ENCODE measurements around the gene C10orf95.
"Not testable (repeated sequence)": the region's sequence is repeated elsewhere in the genome, so short reads cannot be mapped to it uniquely, and the experiment has no call there.

The C10orf95 gene, protein sequence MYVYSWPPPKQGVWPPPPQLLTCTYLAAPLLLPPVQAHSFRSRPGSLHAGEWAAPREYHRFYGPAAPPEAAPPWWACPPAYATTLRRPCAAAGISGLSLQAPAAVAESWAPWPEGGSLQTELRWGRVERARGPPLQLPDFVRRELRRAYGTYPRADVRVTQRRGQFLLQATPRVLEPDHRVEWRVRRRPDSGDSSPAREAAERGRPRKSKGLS

DNA sequence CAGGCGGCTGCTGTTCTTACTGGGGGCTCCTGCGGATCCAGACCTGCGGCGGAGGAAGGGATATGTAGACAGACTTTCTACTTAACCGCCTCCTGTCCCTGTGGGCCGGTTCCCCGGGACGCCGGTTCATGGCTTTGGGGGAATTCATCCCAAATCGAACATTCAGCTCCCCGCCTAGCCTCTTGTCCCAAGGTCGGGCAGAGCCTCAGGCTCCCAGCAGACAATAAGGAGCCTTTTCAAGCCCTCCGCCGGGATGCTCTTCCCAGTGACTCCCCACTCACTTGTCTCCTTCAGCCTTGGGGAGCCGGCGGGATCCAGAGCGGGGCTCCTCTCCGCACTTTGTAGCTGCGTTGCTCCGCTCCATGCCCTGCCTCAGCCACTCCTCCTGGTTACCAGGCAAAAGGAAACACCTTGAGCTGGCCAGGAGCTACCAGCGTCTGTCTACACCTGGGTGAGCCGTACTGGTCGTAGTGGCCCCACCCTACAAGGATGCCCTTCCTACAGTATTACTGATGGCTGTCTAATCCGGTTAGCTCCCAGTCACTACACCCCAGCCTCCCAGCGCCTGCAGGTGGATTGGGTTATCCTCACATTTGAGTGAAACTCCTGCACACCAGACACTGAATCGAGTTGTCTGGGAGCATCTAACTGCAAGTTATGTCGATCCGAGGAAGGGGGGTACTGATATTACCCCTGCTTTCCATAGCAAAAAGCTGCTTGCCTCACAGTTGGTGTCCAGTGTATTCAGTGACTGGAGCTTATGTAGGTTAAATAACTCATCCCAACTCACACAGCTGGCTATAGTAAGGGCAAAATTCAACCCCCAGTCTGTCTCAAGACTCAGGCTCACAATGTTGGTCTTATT, at the start of gene C10orf95:
Gene C10orf95, minus strand, starts transcription at position 439 of the 865 bp plus-strand sequence. CDS start 450 bp downstream, outside the sequence.
- DNase-seq: peak in 1 of 2 donors; percentile 3

DNA sequence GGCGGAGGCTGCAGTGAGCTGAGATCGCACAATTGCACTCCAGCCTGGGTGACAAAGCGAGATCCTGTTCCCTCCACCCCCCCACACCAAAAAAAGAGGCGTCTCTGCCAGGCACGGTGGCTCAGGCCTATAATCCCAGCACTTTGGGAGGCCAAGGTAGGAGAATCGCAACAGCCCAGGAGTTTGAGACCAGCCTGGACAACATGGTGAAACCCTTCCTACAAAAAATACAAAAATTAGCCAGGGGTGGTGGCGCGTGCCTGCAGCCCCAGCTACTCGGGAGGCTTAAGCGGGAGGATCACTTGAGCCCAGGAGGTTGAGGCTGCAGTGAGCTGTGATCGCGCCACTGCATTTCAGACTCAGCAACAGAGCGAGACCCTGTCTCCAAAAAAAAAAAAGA, 49.3 kb upstream of the C10orf95 start:
- not testable (repeated sequence) for DNase-seq

DNA sequence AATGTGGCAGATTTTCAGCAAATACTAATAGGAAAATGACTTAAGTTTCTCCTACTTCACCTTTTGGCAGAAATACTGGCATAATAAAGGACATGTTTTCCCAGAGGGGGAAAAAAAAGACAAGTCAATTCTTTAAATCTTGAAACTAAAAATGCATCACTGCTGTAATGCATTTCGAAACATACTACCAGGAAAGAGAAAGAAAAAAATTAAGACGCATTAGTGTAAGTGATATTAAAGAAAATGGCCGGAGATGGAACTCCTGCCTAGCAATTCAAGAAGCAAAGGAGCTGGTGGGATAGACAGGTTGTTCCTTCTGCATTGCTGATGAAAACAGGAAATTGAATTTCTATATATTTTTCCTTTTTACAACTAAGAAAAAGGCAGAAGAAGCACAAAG, 48.0 kb upstream of the C10orf95 start:
- no peak for DNase-seq

DNA sequence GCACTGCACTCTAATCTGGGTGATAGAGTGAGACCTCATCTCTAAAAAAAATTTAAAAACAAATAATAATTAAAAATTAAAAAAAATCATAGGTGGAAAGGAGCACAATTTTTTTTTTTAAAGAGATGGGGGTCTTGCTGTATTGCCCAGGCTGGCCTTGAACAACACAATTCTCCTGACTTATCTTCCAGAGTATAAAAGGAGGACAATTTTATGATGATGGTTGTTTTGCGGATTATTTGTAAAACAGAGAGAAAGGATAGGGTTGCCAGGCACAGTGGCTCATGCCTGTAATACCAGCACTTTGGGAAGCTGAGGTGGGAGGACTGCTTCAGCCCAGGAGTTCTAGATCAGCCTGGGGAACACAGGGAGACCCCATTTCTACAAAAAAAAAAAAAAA, 46.2 kb upstream of the C10orf95 start:
- DNase-seq: no peak

DNA sequence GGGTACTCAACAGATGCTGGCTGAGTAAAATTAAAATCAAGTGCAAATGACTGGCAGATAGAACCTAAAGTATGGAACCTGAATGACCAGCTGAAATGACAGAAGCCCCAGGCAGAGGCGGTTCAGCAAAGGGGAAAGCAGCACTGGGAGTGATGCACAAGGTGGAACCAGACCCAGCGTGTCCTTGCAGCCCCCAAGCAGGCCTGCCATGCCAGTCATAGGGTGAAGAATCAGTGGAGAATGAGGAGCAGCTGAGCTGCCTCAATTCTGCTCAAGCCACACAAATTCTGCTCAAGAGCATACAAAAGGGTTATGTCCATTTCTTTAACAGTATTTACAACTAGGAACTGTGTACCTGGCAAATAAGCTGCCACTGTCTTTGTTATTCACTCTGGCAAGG, 42.4 kb upstream of the C10orf95 start:
- DNase-seq: no peak

DNA sequence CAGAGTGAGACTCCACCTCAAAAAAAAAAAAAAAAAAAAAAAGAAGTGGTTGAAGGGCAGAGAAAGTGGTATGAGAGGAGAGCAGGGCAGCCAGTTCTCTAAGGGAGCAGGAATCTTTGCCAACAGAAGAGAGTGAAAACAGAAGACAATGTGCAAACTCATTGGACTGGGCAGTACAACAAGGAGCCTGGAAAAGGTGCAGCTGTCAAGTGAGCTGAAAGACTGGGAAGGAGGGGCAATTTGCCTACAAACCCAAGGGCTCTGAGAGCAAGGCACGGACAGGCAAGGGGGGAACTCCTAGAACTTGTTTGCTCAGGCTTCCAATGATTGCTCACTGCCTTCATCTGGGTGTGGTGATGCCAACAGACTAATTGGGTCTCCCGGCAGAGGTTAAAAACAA, 41.6 kb upstream of the C10orf95 start:
- no peak for DNase-seq

DNA sequence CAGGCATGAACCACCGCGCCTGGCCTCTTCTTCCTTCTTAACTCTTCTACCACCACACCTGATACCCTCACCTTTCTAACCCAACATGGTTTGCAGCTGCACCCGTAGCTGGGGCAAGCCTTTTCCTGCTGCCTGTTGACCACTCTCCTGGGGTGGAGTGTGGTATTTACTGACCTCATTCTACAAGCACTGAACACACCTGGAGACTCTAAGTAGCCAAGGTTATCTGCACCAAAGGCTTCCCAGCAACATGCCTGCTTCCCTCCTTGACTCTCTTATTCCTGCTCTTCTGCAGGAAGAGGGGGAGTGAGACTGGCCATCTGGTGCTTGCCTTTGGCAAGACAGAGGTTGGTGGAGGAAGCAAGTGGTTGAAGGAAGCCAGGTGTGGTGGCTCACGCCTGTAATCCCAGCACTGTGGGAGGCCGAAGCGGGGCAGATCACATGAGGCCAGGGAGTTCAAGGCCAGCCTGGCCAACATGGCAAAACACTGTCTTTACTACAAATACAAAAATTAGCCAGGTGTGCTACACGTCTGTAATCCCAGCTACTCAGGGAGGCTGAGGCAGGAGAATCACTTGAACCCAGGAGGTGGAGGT, 41.1 kb upstream of the C10orf95 start:
- DNase-seq: no peak

DNA sequence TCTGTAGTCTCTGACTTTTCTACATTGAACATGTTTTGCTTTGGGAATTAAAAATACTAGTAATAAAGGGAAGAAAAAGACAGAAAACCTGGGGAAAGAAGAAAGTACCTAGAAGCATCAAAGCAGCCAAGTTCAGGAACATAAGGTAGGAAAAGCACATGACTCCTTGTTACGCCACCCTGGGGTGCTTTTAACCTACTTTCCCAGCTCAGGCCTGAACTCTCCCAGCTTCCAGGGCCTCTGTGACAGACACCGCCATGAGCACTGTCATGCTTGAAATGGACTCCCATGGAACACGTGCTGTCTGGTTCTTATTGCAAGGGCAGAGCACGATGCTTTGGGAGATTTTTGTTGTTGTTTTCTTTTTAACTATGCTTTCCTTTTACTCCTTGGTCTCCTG, 39.8 kb upstream of the C10orf95 start:
- no peak for DNase-seq

DNA sequence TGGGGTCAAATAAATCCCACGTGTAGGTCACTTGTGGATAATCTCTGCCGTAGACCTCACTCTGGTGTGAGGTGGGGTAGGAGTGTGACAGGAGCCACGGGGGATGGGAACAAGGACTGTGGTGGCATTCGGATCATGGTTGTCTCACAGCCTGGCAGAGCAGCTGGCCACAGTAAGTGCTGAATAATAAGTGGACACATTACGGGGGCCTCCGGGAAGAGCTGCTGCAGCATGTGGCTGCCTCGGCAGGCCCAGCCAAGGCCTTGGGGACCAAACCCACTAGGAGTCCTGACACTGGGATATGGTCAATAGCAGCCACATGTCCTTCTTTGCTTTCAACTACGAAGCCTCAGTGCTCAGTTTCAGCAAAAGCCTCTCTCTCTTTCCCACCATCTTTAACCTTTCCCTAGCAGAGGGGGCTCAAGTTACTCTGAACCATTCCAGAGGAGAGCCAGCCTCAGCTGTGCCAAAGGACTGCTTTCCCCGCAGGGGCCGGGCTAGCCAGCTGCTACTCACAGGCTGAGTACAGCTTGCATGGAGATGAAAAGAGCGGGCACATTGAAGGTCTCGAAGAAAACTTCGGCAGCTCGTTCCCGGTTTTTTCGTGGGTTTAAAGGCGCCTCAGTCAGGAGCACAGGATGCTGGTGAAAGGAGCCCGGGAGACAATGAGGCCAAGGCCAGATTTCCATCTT, 33.9 kb upstream of the C10orf95 start:
- DNase-seq: no peak

DNA sequence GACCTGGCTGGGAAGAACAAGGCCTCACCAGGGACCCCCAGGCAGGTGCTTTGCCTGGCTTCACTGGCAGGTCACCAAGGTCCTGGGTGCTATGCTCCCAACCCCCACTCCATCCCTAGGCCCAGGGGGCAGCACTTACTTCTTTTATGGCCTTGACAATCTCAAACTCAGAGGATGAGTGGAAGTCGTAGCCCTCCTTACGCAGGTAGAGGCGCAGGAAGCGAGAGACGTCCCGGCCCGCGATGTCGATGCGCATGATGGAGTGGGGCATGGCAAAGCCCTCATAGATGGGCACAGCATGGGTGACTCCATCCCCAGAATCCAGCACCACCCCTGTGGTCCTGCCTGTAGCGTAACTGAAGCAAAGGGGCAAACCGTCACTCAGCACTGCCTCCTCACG, 32.7 kb upstream of the C10orf95 start:
- no peak for DNase-seq

DNA sequence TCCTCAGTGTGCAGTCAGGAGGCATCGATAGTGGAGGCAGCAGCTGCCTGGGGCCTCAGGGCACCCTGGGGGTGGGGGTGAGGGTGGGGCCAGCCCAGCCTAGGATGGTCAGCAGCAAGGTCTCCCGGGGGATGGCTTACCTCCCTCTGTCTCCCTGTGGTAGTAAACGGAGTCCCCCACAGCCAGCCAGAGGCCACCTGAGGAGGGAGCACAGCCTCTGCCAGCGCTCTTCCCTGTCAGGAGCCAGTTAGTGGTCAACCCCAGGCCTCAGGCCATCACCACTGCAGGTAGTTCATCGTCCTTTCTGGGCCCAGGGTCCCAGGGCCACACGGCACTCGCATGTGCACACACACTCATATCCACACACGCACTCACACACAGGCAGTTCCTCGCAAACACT, 29.1 kb upstream of the C10orf95 start:
- DNase-seq: no peak

DNA sequence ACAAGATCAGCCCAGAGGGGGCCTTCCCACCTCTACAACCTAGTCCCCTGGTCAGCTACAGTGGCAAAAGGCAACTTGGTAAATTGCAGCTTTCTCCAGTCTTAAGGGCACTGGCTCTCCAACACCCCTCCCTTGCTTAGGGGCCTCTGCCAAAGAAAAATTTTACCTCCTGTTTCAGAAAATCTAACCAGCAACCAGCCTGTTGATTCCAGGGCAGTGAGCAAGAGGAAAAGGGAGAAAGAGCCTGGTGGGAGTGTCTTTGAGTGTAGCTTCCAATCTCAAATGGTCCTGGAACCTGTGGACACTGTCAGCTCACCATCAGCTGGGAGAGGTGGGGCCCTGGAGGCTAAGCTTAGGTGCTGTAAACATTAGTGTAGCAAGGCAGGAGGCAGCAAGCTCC, 28.3 kb upstream of the C10orf95 start:
- DNase-seq: no peak

DNA sequence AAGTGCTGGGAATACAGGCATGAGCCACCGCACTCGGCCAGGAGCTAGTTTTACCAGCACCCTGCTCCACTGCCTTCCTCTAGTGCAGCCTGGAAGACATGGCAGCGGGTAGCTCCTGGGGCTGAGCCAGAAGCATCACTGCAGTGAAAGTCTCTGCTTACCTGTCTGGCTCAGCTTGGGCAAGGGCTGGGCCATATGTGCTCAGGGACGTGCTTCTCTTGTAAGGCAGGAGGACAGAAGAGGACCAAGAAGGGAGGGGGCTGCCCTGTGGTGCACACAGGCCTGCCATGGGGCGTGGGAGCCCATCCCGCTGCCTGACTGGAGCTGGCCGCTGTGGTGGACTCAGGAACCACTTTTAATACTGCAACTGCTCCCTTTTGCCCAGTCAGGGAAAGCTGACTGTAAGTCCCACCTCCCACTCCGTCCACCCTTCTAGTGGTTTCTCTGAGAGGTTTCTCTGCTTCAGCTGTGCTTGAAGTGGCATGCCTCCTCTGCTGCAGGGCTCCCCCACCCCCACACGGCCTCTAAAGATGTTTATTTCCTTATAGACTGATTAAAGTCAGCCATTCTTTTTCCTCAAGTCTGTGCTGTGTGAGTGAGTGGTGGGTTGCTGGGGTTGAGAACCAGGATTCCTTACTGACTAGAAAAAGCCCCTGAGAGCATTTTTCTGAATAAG, 25.3 kb upstream of the C10orf95 start:
- peak in 1 of 2 donors; percentile 7 for DNase-seq

DNA sequence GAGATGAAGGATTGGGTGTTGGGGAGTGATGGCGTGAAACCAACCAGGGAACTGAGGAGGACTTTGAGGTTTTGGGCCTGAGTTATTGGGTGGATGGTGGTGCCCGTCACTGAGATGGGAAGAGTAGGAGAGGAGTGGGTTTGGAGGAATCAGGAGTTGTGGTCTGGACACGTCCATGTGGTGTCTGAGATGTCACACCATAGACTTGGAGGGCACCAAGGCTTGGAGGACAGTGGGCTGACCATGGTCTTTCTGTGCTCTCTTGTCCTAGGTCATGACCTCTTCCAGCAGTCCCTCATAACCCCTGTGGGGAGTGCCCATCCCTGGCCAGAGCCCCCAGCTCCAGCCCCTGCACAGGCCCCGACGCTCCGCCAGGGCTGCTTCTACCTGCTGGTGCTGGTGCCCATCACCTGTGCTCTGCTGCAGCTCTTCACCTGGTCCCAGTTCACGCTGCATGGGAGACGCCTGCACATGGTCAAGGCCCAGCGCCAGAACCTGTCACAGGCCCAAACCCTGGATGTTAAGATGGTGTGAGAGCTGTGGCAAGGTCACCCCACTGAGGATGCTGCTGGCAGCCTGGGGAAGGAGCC, 24.2 kb upstream of the C10orf95 start:
- DNase-seq: no peak

DNA sequence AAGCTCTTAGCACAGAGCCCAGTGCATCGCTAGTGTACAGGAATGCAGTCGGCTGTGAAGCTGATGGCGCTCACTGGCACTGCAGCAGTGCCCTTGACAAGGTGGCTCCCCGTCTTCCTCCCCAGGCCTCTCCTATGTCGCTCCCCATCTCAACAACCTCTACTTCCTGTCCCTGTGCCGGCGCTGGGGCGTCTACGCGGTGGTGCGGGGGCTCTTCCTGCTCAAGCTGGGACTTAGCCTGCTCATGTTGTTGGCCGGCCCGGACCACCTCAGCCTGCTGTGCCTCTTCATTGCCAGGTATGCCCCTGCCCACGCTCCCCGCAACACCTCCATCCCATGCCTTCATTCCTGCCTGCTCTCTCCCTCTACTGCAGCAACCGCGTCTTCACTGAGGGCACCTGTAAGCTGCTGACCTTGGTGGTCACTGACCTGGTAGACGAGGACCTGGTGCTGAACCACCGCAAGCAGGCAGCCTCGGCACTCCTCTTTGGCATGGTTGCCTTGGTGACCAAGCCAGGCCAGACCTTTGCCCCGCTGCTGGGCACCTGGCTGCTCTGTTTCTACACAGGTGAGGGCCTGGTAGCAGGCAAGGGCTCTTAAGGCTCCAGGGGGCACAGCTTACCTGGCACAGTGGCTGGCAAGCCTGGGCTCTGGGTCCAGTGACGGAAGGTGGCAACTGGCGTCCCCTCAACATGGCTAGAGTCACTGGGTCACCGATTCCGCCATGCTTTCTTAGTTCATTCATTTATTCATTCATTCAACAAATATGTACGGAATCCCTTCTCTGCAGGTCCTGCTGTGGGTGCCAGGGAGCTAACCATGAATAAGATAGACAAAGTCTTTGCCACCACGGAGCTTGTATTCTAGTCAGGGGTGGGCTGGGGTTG, 22.3 kb upstream of the C10orf95 start:
- DNase-seq: peak in 1 of 2 donors; percentile 10

DNA sequence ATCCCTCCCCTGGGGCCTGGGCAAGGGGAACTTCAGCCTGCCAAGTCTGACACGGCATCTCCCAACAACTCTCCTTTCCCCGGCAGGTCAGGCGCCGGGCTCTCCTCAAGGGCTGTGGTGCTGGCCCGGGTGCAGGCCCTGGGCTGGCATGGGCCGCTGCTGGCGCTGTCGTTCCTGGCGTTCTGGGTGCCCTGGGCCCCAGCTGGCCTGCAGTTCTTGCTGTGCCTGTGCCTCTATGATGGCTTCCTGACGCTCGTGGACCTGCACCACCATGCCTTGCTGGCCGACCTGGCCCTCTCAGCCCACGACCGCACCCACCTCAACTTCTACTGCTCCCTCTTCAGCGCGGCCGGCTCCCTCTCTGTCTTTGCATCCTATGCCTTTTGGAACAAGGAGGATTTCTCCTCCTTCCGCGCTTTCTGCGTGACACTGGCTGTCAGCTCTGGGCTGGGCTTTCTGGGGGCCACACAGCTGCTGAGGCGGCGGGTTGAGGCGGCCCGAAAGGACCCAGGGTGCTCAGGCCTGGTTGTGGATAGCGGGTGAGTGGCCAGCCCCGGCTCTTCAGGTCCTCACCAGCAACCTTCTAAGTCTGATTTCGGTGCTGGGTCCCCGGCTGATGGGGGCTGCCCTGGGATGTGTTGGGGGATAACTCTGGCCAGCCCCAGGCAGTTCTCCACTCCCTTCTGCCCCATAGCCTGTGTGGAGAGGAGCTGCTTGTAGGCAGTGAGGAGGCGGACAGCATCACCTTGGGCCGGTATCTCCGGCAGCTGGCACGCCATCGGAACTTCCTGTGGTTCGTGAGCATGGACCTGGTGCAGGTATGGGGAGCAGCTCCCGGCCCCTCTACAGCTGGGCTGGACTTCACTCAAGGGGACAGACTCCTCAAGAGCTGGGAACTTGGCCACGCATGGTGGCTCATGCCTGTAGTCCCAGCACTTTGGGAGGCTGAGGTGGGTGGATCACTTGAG, 19.5 kb upstream of the C10orf95 start:
- no peak for DNase-seq

DNA sequence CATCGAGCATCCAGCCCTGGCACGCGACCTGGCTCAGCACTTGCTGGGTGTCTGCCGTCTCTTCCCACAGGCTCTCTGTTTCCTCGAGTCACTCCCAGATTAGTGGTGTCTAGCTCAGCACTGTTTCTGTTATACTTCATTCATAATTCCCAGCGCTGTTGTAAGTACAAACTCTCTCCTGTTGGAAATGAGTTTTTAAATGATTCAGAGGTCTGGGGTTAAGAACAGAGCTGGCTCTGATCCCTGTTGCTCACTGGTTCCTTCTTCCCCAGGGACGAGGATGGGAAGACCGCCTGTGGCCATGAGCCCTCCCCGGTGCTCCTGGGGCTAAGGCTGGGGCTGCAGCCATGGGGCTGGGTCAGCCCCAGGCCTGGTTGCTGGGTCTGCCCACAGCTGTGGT, 17.3 kb upstream of the C10orf95 start:
- DNase-seq: no peak

DNA sequence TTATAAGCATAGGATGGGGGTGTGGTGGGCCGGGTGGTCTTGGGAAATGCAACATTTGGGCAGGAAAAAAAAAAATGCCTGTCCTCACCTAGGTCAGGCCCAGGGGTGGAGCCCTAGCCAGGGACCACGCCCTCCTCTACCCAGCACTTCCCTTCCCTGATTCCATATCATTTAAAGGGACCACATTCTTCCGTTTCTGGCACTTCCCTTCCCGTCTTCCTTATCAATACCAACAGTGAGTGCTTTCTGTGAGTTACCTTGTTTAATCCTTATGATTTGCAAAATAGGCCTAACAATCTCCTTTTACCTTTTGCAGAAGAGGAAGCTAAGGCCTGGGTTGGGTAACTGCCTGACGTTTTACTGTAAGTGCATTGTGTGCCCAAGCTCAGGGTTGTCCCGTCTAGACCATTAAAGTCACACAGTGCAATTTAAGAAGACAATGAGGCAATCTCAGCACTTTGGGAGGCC, 16.7 kb upstream of the C10orf95 start:
- no peak for DNase-seq

DNA sequence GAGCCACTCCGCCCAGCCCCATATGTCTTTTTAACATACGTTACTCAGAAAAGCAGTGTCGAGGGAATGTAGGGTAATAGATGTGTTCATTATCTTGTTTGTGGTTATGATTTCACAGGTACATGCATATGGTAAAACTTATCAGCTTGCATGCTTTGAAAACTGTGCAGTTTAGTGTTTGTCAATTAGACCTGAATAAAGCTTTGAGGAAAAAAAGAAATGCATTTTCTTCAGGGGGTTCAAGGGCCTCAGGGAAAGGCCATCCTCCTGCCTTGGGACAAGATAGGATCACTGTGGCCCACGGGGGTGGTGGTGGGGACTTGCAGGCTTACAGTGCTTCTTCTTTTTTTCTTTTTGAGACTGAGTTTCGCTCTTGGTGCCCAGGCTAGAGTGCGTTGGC, 16.0 kb upstream of the C10orf95 start:
- no peak for DNase-seq

DNA sequence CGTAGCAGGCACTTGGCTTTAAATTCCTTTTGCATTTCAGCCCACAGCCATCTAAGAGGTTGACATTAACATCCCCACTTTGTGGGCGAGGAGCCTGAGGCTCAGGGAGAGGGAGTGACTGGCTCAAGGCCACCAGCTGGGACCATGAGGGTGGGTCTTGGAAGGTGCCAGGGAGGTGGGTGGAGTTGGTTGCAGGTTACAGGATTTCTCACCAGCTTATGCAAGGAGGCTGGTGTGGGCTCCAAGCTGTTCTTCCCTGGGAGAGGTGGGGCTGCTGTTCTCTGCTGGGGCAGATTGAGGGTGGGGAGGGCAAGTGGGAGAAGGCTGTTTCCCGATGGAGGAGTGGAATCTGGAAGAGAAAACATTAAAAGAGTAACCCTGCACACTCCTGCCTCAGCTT, 14.1 kb upstream of the C10orf95 start:
- no peak for DNase-seq

Data from activated CD4-positive, alpha-beta T cell treated with anti-CD3 and anti-CD28 coated beads for 4 hours (primary cell).